HL-60 (cell line): ENCODE measurements around the gene TNFRSF8.

Experiments
- DNase-seq, 2 experiments: peaks; one replicate each; pipeline ENCODE4 v3.0.0-alpha.2; 2010 to 2020; ENCODE audit warnings: low read depth in 1 of 2, low spot score in 1 of 2
- H3K27ac ChIP-seq: fragments of 250-450 bp; sonication (Bioruptor Pico); replicated peaks from 2 replicates; pipeline ENCODE4 v1.5.1; 2020; ENCODE audit warnings: mild to moderate bottlenecking, moderate library complexity
- H3K27me3 ChIP-seq: fragments of 250-450 bp; sonication (Bioruptor Pico); 2 replicates; pipeline ENCODE4 v1.5.1; 2021; ENCODE audit warnings: mild to moderate bottlenecking, moderate library complexity; ENCODE audit not compliant: insufficient read depth, poor library complexity, severe bottlenecking
- H3K4me3 ChIP-seq: replicated peaks from 2 replicates; pipeline ENCODE4 v1.5.1; 2011; ENCODE audit warnings: mild to moderate bottlenecking, control low read depth, low read length; ENCODE audit not compliant: insufficient read depth
- GABPA ChIP-seq: IDR thresholded peaks from 2 replicates; pipeline ENCODE4 v1.6.1; 2012; ENCODE audit warnings: low read depth
- POLR2AphosphoS5 ChIP-seq: IDR thresholded peaks from 2 replicates; pipeline ENCODE4 v1.6.1; 2012; ENCODE audit warnings: low read depth
- SPI1 ChIP-seq: IDR thresholded peaks from 2 replicates; pipeline ENCODE4 v1.6.1; 2012; ENCODE audit warnings: low read depth, mild to moderate bottlenecking, borderline replicate concordance
- TF ChIP-seq, protein P1 (sequence below): IDR thresholded peaks from one replicate; pipeline ENCODE4 v1.5.1; 2011; ENCODE audit warnings: low read length, control low read depth, inconsistent platforms; ENCODE audit not compliant: insufficient read depth
- TF ChIP-seq, protein P2 (sequence below): IDR thresholded peaks from 2 replicates; pipeline ENCODE4 v1.6.1; 2012; ENCODE audit warnings: low read depth; ENCODE audit not compliant: insufficient replicate concordance

Gene TNFRSF8

GRCh38 chr1:12148958-12149790, 86.1 kb downstream of the TNFRSF8 start:
- no peak overlapping the region for H3K4me3 ChIP-seq
- H3K27ac ChIP-seq: peak overlapping the region; percentile 78
- TF ChIP-seq SPI1 (no peak), POLR2AphosphoS5 (no peak), GABPA (no peak)
- TF ChIP-seq, protein P1, sequence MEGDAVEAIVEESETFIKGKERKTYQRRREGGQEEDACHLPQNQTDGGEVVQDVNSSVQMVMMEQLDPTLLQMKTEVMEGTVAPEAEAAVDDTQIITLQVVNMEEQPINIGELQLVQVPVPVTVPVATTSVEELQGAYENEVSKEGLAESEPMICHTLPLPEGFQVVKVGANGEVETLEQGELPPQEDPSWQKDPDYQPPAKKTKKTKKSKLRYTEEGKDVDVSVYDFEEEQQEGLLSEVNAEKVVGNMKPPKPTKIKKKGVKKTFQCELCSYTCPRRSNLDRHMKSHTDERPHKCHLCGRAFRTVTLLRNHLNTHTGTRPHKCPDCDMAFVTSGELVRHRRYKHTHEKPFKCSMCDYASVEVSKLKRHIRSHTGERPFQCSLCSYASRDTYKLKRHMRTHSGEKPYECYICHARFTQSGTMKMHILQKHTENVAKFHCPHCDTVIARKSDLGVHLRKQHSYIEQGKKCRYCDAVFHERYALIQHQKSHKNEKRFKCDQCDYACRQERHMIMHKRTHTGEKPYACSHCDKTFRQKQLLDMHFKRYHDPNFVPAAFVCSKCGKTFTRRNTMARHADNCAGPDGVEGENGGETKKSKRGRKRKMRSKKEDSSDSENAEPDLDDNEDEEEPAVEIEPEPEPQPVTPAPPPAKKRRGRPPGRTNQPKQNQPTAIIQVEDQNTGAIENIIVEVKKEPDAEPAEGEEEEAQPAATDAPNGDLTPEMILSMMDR: no peak
- TF ChIP-seq, protein P2, sequence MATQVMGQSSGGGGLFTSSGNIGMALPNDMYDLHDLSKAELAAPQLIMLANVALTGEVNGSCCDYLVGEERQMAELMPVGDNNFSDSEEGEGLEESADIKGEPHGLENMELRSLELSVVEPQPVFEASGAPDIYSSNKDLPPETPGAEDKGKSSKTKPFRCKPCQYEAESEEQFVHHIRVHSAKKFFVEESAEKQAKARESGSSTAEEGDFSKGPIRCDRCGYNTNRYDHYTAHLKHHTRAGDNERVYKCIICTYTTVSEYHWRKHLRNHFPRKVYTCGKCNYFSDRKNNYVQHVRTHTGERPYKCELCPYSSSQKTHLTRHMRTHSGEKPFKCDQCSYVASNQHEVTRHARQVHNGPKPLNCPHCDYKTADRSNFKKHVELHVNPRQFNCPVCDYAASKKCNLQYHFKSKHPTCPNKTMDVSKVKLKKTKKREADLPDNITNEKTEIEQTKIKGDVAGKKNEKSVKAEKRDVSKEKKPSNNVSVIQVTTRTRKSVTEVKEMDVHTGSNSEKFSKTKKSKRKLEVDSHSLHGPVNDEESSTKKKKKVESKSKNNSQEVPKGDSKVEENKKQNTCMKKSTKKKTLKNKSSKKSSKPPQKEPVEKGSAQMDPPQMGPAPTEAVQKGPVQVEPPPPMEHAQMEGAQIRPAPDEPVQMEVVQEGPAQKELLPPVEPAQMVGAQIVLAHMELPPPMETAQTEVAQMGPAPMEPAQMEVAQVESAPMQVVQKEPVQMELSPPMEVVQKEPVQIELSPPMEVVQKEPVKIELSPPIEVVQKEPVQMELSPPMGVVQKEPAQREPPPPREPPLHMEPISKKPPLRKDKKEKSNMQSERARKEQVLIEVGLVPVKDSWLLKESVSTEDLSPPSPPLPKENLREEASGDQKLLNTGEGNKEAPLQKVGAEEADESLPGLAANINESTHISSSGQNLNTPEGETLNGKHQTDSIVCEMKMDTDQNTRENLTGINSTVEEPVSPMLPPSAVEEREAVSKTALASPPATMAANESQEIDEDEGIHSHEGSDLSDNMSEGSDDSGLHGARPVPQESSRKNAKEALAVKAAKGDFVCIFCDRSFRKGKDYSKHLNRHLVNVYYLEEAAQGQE: no peak
- DNase-seq: no peak
- H3K27me3 ChIP-seq: no peaks in the 10 kb centered on the region

DNA sequence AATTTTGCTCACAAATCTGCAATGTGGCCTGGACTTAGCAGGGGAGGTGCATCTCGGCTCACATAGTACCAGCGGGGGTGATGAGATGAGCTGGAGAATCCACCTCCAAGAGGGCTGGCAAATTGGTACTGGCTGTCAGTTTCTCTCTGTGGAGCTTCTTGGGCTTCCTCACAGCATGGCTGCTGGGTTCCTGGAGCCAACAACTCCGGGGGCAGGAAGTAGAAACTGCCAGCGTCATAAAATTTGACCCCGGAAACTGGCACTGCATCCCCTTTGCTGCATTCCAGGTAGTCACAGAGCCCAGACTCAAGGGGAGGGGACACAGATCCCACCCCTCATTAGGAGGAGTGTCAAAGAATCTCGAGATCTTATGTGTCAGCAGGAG, 86.7 kb downstream of the TNFRSF8 start:
- Histone ChIP-seq H3K27ac (peak overlapping the region; percentile 78), H3K27me3 (no peaks in the 10 kb centered on the region), H3K4me3 (no peak overlapping the region)
- TF ChIP-seq, protein P1: no peak
- TF ChIP-seq SPI1 (no peak), GABPA (no peak), POLR2AphosphoS5 (no peak)
- TF ChIP-seq, protein P2: no peak
- DNase-seq: no peak

GRCh38 chr1:12150456-12151200, 87.5 kb downstream of the TNFRSF8 start:
- TF ChIP-seq, protein P1: no peak
- TF ChIP-seq, protein P2: peak; percentile 16
- TF ChIP-seq POLR2AphosphoS5: peak; percentile 58; the same call in 1 of the 2 replicates
- peak; percentile 87 to 88 for DNase-seq
- Histone ChIP-seq H3K27me3 (no peaks in the 10 kb centered on the region), H3K27ac (peak overlapping the region; percentile 78), H3K4me3 (no peak overlapping the region)
